Nephron (organoid): ENCODE data around the gene JAG1.

Source experiments
- H3K27ac Mint-ChIP-seq, 3 experiments: 2 replicates each; pipeline ENCODE4 v1.8.0; 2020; ENCODE audit warnings: mixed read lengths in 3 of 3, mild to moderate bottlenecking in 2 of 3, moderate library complexity in 1 of 3
- H3K27me3 Mint-ChIP-seq: 2 replicates; pipeline ENCODE4 v1.8.0; 2021; ENCODE audit warnings: low read depth, mild to moderate bottlenecking, moderate library complexity, mixed read lengths
- H3K36me3 Mint-ChIP-seq: 2 replicates; pipeline ENCODE4 v1.8.0; 2020; ENCODE audit warnings: low read depth, mixed read lengths
- H3K4me1 Mint-ChIP-seq: 2 replicates; pipeline ENCODE4 v1.8.0; 2020; ENCODE audit warnings: mixed read lengths
- H3K4me3 Mint-ChIP-seq, 3 experiments: 2 replicates each; pipeline ENCODE4 v1.8.0; 2020; ENCODE audit warnings: mild to moderate bottlenecking in 3 of 3, mixed read lengths in 3 of 3, moderate library complexity in 2 of 3
- H3K9me3 Mint-ChIP-seq: 2 replicates; pipeline ENCODE4 v1.8.0; 2020; ENCODE audit warnings: mixed read lengths
- TF ChIP-seq, protein P1 (sequence below), 3 experiments: fragments of 200-600 bp; sonication (generic); IDR thresholded peaks; one replicate each; pipeline ENCODE4 v1.5.0; 2021; ENCODE audit warnings: antibody characterized with exemption in 3 of 3; ENCODE audit not compliant: unreplicated experiment in 3 of 3

Gene JAG1

DNA sequence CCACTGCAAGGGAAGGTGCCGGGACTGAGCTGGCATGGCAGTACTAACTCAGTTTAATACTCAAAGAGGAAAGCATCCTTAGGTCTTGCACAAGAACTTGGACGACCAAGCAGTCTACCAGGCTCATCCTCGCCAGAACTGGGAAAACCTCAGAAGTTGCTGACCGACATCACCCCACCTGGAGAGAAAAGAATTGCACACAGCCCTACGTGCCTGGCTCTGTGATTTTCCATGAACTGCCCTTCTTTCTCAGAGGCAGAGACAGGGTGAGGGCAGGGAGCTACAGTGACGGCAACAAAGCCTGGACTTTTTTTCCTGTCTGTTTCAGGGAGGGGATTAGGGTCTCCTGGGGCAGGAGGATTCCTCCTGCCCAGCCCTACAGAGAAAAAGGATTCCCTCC lies 8.0 kb downstream of the JAG1 start:
- TF ChIP-seq, protein P1, sequence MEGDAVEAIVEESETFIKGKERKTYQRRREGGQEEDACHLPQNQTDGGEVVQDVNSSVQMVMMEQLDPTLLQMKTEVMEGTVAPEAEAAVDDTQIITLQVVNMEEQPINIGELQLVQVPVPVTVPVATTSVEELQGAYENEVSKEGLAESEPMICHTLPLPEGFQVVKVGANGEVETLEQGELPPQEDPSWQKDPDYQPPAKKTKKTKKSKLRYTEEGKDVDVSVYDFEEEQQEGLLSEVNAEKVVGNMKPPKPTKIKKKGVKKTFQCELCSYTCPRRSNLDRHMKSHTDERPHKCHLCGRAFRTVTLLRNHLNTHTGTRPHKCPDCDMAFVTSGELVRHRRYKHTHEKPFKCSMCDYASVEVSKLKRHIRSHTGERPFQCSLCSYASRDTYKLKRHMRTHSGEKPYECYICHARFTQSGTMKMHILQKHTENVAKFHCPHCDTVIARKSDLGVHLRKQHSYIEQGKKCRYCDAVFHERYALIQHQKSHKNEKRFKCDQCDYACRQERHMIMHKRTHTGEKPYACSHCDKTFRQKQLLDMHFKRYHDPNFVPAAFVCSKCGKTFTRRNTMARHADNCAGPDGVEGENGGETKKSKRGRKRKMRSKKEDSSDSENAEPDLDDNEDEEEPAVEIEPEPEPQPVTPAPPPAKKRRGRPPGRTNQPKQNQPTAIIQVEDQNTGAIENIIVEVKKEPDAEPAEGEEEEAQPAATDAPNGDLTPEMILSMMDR (IDR thresholded peaks at IDR 0.05; ENCODE audit: unreplicated experiment in 3 of 3), result no peak
- Mint-ChIP-seq H3K4me1 (peaks cover 74% of the 10 kb centered on the region), H3K9me3 (no peaks in the 10 kb centered on the region), H3K36me3 (peaks cover 84% of the 10 kb centered on the region), H3K27me3 (no peaks in the 10 kb centered on the region), H3K4me3 (peak overlapping the region; percentile 21 to 56 (median 25)), H3K27ac (peak overlapping the region; percentile 37 to 81 (median 74))

DNA sequence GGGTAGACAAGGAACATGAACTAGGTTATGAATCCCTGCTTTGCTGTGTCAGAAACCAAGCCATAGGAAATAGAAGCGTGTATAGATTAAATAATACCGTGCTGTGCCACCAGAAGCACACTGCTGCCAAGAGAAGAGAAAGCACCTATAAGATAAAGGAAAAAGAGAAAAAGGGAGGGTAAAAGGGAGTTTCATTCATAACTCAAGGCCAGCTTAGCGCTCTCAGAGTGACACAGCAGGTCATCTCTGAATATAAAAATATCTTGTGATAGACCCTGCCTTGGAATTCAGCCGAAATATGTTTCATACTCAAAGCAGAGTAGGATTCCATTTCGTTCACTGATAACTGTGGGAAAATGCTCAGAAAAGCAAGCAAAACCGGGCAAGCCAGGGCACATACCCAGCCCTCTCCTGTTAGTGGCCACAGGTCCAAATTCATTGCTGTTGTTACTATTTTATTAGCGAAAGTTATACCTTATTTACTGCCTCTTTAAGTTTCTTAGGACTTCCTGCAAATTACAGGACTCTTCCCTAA lies 8.7 kb downstream of the JAG1 start:
- Mint-ChIP-seq H3K4me3 (peak overlapping the region; percentile 14 to 56 (median 39)), H3K9me3 (no peaks in the 10 kb centered on the region), H3K36me3 (peaks cover 85% of the 10 kb centered on the region), H3K4me1 (peaks cover 74% of the 10 kb centered on the region), H3K27ac (peak overlapping the region; percentile 37 to 81 (median 74)), H3K27me3 (no peaks in the 10 kb centered on the region)
- TF ChIP-seq, protein P1 (IDR thresholded peaks at IDR 0.05; ENCODE audit: unreplicated experiment in 3 of 3), result no peak

DNA sequence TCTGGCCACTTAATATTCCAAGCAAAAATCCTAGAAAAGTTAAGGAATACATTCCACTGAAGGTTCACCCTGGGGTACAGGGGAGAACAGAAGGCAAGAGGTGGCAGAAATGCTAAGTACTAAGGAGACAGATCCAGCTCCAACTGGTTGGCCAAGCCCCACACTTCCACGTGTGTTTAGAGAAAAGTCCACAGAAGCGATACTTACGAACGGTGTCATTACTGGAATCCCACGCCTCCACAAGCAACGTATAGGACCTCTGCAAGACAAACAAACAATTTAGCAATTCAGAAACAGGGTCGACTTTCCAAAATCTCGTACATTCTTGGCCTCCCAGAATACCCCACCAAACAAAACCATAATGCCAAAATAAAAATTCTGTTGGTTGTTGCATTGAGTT lies 10.0 kb downstream of the JAG1 start:
- Mint-ChIP-seq H3K27me3 (no peaks in the 10 kb centered on the region), H3K27ac (peak overlapping the region; percentile 37 to 81 (median 74)), H3K36me3 (peaks cover 87% of the 10 kb centered on the region), H3K9me3 (no peaks in the 10 kb centered on the region), H3K4me1 (peaks cover 68% of the 10 kb centered on the region), H3K4me3 (no peak overlapping the region)
- TF ChIP-seq, protein P1 (IDR thresholded peaks at IDR 0.05; ENCODE audit: unreplicated experiment in 3 of 3), result no peak

DNA sequence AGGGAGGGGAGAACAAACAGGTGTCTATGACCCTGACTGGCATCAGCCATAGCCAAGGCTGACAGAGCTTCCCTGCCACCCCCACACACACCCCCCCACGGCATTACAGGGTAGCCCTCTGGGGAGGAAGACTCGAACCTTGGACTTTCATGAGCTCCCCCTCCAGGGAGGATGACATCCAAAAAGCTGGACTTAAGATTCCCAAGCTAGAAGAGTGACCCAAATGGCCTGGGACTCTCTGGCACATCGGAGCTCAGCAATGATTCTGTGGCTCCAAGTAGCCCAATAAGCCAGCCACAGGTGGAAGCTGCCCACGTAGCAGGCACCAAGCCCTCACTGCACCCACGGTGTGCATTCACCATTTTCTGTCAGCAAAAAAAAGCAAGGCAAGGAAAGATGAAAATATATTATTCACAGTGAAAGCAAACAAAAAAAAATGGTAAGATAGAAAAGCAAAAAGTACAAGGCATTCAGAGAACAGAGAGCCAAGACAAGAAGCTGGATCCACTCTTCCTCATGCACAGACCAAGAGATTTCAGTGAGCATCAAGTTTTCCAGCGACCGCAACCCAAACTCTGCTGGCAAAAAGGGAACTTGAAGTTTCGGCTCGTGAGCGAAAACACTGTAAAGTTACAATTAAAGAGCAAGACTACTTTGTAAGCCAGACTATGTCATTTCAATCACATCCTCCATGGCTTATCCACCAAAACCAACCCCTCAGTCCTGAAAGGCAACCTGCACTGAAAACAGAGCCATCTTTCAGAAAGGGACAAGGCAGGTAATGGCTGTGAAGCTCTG lies 10.9 kb downstream of the JAG1 start:
- peak overlapping the region in 2 of 3 experiments; percentile 71 to 81 for H3K27ac Mint-ChIP-seq

DNA sequence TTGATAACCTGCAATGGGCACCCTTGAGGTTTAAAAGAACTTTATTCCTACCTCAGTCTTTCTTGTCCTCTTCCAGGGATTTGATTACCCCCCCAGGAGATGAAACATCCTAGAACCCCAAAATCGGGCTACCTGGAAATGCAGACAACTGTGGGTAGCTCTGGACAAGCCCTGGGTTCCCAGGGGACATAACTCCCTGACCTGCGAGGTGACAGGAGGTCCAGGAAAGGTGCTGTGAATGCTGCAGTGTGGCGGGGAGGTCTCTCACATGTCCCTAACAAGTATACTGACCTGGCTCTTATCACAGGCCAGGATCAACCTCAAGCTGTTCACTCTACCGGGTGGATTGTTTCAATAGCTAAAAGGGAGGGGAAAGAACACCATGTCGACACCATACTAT lies 11.6 kb downstream of the JAG1 start:
- Mint-ChIP-seq H3K4me1 (peaks cover 68% of the 10 kb centered on the region), H3K4me3 (no peak overlapping the region), H3K27me3 (peaks cover 4% of the 10 kb centered on the region), H3K36me3 (peaks cover 87% of the 10 kb centered on the region), H3K27ac (peak overlapping the region in 1 of 3 experiments; percentile 79), H3K9me3 (no peaks in the 10 kb centered on the region)
- TF ChIP-seq, protein P1 (IDR thresholded peaks at IDR 0.05; ENCODE audit: unreplicated experiment in 3 of 3), result no peak

More for the DNA sequence above, 10.9 kb downstream of the JAG1 start:
- peaks cover 68% of the 10 kb centered on the region for H3K4me1 Mint-ChIP-seq
- H3K36me3 Mint-ChIP-seq, result peaks cover 87% of the 10 kb centered on the region
- no peaks in the 10 kb centered on the region for H3K9me3 Mint-ChIP-seq
- no peak overlapping the region for H3K4me3 Mint-ChIP-seq
- H3K27me3 Mint-ChIP-seq, result peaks cover 4% of the 10 kb centered on the region
- TF ChIP-seq, protein P1 (IDR thresholded peaks at IDR 0.05; ENCODE audit: unreplicated experiment in 3 of 3), result no peak
